Peyer's patch (tissue), 4 donors: Measurements from ENCODE around the gene ATXN1L.

Experiments
- CTCF ChIP-seq, 6 experiments: fragments of 450-650 bp in 4 of 6; fragments of 200-600 bp in 2 of 6; sonication (generic) in 1 of 6; IDR thresholded peaks; one replicate each; pipeline ENCODE4 v1.5.1; 2017 to 2019; ENCODE audit warnings: antibody characterized with exemption in 6 of 6, mild to moderate bottlenecking in 3 of 6, moderate library complexity in 1 of 6
- POLR2A ChIP-seq, 2 donors: fragments of 450-650 bp; IDR thresholded peaks; one replicate each; pipeline ENCODE4 v1.5.1; 2017; ENCODE audit warnings: antibody characterized with exemption in 2 of 2, mild to moderate bottlenecking in 2 of 2, moderate library complexity in 2 of 2

GRCh38 chr16:71803305-71803690, 42.5 kb upstream of the ATXN1L start:
- TF ChIP-seq CTCF (IDR thresholded peaks at IDR 0.05): no peak
- TF ChIP-seq POLR2A (IDR thresholded peaks at IDR 0.05): no peak
